T1000 (cell line): ENCODE data around the gene TUBA8.
"Not testable (repeated sequence)": the region's sequence is repeated elsewhere in the genome, so short reads cannot be mapped to it uniquely, and the experiment has no call there.

Experiments used
- DNase-seq: peaks from one replicate; lab custom pipeline; 2025; ENCODE audit warnings: mixed read lengths; lab: John Stamatoyannopoulos, UW

The TUBA8 gene

GRCh38 chr22:18105981-18106380, 4.6 kb upstream of the TUBA8 start:
- not testable (repeated sequence) for DNase-seq

GRCh38 chr22:18106550-18107341, 3.9 kb upstream of the TUBA8 start:
- not testable (repeated sequence) for DNase-seq

- DNase-seq, result no peak
These were observed 2.4 kb upstream of the TUBA8 start for GRCh38 chr22:18108187-18108586.

- DNase-seq, result no peak
These were observed 1.0 kb upstream of the TUBA8 start for GRCh38 chr22:18109410-18110193.

GRCh38 chr22:18110954-18111758, 547 bp downstream of the TUBA8 start:
- DNase-seq, result no peak

- no peak for DNase-seq
These were observed 1.2 kb downstream of the TUBA8 start for GRCh38 chr22:18111759-18112330.

GRCh38 chr22:18112440-18112839, 1.8 kb downstream of the TUBA8 start:
- no peak for DNase-seq

- no peak for DNase-seq
These were observed 3.2 kb downstream of the TUBA8 start for GRCh38 chr22:18113680-18114394.

- no peak for DNase-seq
These were observed 3.9 kb downstream of the TUBA8 start for GRCh38 chr22:18114495-18114894.

- no peak for DNase-seq
These were observed 4.5 kb downstream of the TUBA8 start for GRCh38 chr22:18114976-18115652.

- DNase-seq, result no peak
These were observed 5.3 kb downstream of the TUBA8 start for GRCh38 chr22:18115906-18116371.

GRCh38 chr22:18116634-18117033, 6.0 kb downstream of the TUBA8 start:
- DNase-seq, result no peak

GRCh38 chr22:18118345-18118915, 7.8 kb downstream of the TUBA8 start:
- DNase-seq, result no peak

GRCh38 chr22:18119409-18120110, 9.0 kb downstream of the TUBA8 start:
- DNase-seq, result no peak

- DNase-seq, result no peak
These were observed 10.2 kb downstream of the TUBA8 start for GRCh38 chr22:18120857-18121256.

GRCh38 chr22:18121506-18121905, 10.9 kb downstream of the TUBA8 start:
- DNase-seq, result no peak

- no peak for DNase-seq
These were observed 11.4 kb downstream of the TUBA8 start for GRCh38 chr22:18121954-18122554.

GRCh38 chr22:18123476-18124025, 12.9 kb downstream of the TUBA8 start:
- DNase-seq, result not testable (repeated sequence)

- no peak for DNase-seq
These were observed 16.0 kb downstream of the TUBA8 start for GRCh38 chr22:18126606-18127005.
